ENCODE data around the gene TBXA2R.

DNA sequence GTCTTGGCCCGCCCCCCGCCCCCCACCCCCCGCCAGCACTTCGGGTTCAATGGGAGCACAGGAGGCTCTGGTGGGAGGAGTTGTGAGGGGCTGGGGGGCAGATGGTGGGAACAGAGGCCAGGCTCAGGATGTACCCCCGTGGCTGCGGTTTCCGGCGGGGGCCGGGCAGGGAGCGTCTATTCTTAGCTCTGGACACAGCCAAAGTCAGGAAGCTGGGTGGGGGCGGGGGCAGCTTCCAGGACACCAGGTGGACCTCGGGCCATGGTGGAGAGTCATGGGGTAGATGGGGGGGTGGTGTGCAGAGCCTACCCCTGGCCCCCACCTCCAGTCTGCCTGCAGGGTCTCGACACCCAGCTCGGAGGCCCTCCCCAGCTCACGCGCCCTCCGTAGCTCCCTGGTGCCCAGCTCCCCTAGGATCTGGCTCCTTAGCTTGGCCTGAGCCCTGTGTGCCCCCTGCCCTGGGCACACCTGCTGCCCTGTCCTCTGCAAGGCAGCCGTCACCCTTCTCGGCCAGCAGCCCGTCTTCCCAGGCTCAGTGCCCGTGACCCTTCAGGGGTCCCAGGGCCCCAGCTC, 2.2 kb upstream of the TBXA2R start:
- TF ChIP-seq, protein P1, sequence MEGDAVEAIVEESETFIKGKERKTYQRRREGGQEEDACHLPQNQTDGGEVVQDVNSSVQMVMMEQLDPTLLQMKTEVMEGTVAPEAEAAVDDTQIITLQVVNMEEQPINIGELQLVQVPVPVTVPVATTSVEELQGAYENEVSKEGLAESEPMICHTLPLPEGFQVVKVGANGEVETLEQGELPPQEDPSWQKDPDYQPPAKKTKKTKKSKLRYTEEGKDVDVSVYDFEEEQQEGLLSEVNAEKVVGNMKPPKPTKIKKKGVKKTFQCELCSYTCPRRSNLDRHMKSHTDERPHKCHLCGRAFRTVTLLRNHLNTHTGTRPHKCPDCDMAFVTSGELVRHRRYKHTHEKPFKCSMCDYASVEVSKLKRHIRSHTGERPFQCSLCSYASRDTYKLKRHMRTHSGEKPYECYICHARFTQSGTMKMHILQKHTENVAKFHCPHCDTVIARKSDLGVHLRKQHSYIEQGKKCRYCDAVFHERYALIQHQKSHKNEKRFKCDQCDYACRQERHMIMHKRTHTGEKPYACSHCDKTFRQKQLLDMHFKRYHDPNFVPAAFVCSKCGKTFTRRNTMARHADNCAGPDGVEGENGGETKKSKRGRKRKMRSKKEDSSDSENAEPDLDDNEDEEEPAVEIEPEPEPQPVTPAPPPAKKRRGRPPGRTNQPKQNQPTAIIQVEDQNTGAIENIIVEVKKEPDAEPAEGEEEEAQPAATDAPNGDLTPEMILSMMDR (IDR thresholded peaks at IDR 0.05; ENCODE audit: poor library complexity), result no peak
- TF ChIP-seq EZH2 (IDR thresholded peaks at IDR 0.05; ENCODE audit: borderline replicate concordance) (no peak), EZH2phosphoT487 (IDR thresholded peaks at IDR 0.05; ENCODE audit: low read depth, severe bottlenecking, unreplicated experiment) (no peak)
